Measurements from ENCODE around the gene ARGFX. TPM values are rescaled to one million over a fixed set of nuclear protein-coding genes. Genes with fewer than 3 reads are reported as not detected.

The ARGFX gene
- total RNA-seq (2014; rRNA removed; shearing (Covaris generic)) (not detected in 2 replicates), polyA plus RNA-seq (2016; fragmentation: Nextera tagmentation; extraction: Ambion mirVana) (not detected in 2 replicates)
- long read RNA-seq, result 0 reads

DNA sequence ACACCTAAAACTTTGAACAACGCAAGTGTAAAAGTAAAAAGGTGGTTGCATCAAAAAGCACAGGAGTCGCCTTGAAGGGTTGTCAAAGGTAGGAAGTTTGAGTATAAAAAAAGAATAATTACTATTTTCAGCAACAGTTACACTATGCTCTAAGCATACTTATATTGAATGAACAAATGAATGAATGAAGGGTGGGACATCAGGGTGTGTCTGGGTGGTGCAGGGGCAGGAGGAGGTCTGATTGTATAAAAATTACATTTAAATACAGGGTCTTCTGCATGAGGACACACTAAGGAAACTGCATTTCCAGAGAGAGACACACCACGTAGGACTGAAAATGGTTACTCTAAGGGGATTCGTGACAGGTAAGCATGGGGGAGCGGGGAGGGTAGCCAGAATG lies at the start of gene ARGFX:
TSS of gene ARGFX (plus strand) at position 301 of the 400 bp plus-strand sequence. CDS start 2,765 bp downstream, outside the sequence.
- Histone ChIP-seq H3K27ac (ENCODE audit: low read depth) (no peak within 1 kb of the TSS), H3K4me3 (no peak within 1 kb of the TSS), H3K4me1 (ENCODE audit: insufficient read depth) (peaks cover 12% of the 10 kb centered on the region; the same call in 1 of the 2 replicates), H3K79me2 (replicated peaks; ENCODE audit: insufficient read depth) (no peaks in the 10 kb centered on the region), H2AFZ (peak within 1 kb of the TSS; percentile 15), H3F3A (replicated peaks; ENCODE audit: low read depth) (no peaks in the 10 kb centered on the region), H3K36me3 (ENCODE audit: insufficient read depth) (no peaks in the 10 kb centered on the region), H3K9me2 (ENCODE audit: insufficient read depth) (no peaks in the 10 kb centered on the region), H4K20me1 (replicated peaks; ENCODE audit: insufficient read depth) (no peaks in the 10 kb centered on the region), H3K27me3 (ENCODE audit: insufficient read depth) (no peaks in the 10 kb centered on the region), H3K4me2 (no peak within 1 kb of the TSS)
- TF ChIP-seq STAT1 (IDR thresholded peaks at IDR 0.05; ENCODE audit: unreplicated experiment) (no peak), ZNF331 (CRISPR knock-in tag; IDR thresholded peaks at IDR 0.05; ENCODE audit: low read depth) (no peak), CREB1 (CRISPR knock-in tag; IDR thresholded peaks at IDR 0.05; ENCODE audit: low read depth) (no peak), NANOG (IDR thresholded peaks at IDR 0.05; ENCODE audit: borderline replicate concordance) (no peak)
- TF ChIP-seq, protein P1, sequence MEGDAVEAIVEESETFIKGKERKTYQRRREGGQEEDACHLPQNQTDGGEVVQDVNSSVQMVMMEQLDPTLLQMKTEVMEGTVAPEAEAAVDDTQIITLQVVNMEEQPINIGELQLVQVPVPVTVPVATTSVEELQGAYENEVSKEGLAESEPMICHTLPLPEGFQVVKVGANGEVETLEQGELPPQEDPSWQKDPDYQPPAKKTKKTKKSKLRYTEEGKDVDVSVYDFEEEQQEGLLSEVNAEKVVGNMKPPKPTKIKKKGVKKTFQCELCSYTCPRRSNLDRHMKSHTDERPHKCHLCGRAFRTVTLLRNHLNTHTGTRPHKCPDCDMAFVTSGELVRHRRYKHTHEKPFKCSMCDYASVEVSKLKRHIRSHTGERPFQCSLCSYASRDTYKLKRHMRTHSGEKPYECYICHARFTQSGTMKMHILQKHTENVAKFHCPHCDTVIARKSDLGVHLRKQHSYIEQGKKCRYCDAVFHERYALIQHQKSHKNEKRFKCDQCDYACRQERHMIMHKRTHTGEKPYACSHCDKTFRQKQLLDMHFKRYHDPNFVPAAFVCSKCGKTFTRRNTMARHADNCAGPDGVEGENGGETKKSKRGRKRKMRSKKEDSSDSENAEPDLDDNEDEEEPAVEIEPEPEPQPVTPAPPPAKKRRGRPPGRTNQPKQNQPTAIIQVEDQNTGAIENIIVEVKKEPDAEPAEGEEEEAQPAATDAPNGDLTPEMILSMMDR (conservative IDR thresholded peaks at IDR 0.05; ENCODE audit: low read depth in 2 of 2), result no peak
- TF ChIP-seq, protein P2, sequence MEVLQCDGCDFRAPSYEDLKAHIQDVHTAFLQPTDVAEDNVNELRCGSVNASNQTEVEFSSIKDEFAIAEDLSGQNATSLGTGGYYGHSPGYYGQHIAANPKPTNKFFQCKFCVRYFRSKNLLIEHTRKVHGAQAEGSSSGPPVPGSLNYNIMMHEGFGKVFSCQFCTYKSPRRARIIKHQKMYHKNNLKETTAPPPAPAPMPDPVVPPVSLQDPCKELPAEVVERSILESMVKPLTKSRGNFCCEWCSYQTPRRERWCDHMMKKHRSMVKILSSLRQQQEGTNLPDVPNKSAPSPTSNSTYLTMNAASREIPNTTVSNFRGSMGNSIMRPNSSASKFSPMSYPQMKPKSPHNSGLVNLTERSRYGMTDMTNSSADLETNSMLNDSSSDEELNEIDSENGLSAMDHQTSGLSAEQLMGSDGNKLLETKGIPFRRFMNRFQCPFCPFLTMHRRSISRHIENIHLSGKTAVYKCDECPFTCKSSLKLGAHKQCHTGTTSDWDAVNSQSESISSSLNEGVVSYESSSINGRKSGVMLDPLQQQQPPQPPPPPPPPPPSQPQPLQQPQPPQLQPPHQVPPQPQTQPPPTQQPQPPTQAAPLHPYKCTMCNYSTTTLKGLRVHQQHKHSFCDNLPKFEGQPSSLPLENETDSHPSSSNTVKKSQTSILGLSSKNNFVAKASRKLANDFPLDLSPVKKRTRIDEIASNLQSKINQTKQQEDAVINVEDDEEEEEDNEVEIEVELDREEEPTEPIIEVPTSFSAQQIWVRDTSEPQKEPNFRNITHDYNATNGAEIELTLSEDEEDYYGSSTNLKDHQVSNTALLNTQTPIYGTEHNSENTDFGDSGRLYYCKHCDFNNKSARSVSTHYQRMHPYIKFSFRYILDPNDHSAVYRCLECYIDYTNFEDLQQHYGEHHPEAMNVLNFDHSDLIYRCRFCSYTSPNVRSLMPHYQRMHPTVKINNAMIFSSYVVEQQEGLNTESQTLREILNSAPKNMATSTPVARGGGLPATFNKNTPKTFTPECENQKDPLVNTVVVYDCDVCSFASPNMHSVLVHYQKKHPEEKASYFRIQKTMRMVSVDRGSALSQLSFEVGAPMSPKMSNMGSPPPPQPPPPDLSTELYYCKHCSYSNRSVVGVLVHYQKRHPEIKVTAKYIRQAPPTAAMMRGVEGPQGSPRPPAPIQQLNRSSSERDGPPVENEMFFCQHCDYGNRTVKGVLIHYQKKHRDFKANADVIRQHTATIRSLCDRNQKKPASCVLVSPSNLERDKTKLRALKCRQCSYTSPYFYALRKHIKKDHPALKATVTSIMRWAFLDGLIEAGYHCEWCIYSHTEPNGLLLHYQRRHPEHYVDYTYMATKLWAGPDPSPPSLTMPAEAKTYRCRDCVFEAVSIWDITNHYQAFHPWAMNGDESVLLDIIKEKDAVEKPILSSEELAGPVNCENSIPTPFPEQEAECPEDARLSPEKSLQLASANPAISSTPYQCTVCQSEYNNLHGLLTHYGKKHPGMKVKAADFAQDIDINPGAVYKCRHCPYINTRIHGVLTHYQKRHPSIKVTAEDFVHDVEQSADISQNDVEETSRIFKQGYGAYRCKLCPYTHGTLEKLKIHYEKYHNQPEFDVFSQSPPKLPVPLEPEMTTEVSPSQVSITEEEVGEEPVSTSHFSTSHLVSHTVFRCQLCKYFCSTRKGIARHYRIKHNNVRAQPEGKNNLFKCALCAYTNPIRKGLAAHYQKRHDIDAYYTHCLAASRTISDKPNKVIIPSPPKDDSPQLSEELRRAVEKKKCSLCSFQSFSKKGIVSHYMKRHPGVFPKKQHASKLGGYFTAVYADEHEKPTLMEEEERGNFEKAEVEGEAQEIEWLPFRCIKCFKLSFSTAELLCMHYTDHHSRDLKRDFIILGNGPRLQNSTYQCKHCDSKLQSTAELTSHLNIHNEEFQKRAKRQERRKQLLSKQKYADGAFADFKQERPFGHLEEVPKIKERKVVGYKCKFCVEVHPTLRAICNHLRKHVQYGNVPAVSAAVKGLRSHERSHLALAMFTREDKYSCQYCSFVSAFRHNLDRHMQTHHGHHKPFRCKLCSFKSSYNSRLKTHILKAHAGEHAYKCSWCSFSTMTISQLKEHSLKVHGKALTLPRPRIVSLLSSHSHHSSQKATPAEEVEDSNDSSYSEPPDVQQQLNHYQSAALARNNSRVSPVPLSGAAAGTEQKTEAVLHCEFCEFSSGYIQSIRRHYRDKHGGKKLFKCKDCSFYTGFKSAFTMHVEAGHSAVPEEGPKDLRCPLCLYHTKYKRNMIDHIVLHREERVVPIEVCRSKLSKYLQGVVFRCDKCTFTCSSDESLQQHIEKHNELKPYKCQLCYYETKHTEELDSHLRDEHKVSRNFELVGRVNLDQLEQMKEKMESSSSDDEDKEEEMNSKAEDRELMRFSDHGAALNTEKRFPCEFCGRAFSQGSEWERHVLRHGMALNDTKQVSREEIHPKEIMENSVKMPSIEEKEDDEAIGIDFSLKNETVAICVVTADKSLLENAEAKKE (CRISPR knock-in tag; IDR thresholded peaks at IDR 0.05), result no peak
- TF ChIP-seq, protein P3, sequence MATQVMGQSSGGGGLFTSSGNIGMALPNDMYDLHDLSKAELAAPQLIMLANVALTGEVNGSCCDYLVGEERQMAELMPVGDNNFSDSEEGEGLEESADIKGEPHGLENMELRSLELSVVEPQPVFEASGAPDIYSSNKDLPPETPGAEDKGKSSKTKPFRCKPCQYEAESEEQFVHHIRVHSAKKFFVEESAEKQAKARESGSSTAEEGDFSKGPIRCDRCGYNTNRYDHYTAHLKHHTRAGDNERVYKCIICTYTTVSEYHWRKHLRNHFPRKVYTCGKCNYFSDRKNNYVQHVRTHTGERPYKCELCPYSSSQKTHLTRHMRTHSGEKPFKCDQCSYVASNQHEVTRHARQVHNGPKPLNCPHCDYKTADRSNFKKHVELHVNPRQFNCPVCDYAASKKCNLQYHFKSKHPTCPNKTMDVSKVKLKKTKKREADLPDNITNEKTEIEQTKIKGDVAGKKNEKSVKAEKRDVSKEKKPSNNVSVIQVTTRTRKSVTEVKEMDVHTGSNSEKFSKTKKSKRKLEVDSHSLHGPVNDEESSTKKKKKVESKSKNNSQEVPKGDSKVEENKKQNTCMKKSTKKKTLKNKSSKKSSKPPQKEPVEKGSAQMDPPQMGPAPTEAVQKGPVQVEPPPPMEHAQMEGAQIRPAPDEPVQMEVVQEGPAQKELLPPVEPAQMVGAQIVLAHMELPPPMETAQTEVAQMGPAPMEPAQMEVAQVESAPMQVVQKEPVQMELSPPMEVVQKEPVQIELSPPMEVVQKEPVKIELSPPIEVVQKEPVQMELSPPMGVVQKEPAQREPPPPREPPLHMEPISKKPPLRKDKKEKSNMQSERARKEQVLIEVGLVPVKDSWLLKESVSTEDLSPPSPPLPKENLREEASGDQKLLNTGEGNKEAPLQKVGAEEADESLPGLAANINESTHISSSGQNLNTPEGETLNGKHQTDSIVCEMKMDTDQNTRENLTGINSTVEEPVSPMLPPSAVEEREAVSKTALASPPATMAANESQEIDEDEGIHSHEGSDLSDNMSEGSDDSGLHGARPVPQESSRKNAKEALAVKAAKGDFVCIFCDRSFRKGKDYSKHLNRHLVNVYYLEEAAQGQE (IDR thresholded peaks at IDR 0.05; ENCODE audit: unreplicated experiment), result no peak
- Mint-ChIP-seq H3K36me3 (ENCODE audit: low read depth) (no peaks in the 10 kb centered on the region), H3K9me3 (no peaks in the 10 kb centered on the region), H3K4me1 (peaks cover 13% of the 10 kb centered on the region), H3K27me3 (ENCODE audit: insufficient read depth, low read depth, poor library complexity) (peaks cover 5% of the 10 kb centered on the region), H3K27ac (peak within 1 kb of the TSS; percentile 4; the same call in 1 of the 2 replicates), H3K4me3 (no peak within 1 kb of the TSS)
- ATAC-seq (no peak), DNase-seq (ENCODE audit: low spot score) (no peak)
